ENCODE results near the gene SCAND1.

The SCAND1 gene

DNA sequence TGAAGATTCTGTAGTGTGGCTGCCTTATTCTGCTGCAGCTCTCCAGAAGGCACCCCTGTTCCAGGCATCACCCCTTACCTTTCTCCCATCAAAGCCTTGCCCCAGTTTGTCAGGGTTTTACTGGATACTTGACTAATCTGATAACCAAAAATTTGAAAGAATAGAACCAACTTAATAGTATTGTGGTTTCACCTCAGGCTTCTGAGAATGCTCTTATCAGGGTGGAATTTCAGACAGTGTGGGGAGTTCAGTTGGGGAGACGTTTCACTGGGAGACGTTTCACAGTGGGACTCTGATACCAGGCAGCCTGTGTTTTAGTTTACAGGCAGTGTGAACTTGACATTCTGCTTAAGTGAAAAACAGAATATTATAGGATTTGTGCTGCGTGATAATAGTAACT lies 50.5 kb downstream of the SCAND1 start:
- no peak for FAIRE-seq
